GM23338 (cell line): Measurements from ENCODE around the gene NTM. TPM values are rescaled to one million over a fixed set of nuclear protein-coding genes. Genes with fewer than 3 reads are reported as not detected.

ENCODE experiments used
- ATAC-seq: fragments of 200-7000 bp; cut with Tn5 transposase; 3 replicates; pipeline ENCODE4 v1.9.1; 2020
- DNase-seq: peaks from one replicate; pipeline ENCODE4 v3.0.0-alpha.2; 2015; ENCODE audit warnings: low spot score
- H2AFZ ChIP-seq: fragments of 200-600 bp; sonication (generic); 2 replicates; pipeline ENCODE4 v1.8.0; 2016; ENCODE audit warnings: antibody characterized with exemption, mild to moderate bottlenecking, moderate library complexity
- H3F3A ChIP-seq: fragments of 200-600 bp; sonication (generic); replicated peaks from 2 replicates; pipeline ENCODE4 v1.8.0; 2017; ENCODE audit warnings: antibody characterized with exemption, mixed run types, low read depth
- H3K27ac ChIP-seq: fragments of 200-600 bp; sonication (generic); 2 replicates; pipeline ENCODE4 v1.6.1; 2016; ENCODE audit warnings: low read depth
- H3K27me3 ChIP-seq: fragments of 200-600 bp; sonication (generic); 2 replicates; pipeline ENCODE4 v1.8.0; 2016; ENCODE audit warnings: mild to moderate bottlenecking, mixed run types, moderate library complexity; ENCODE audit not compliant: insufficient read depth
- H3K36me3 ChIP-seq: fragments of 200-600 bp; sonication (generic); 2 replicates; pipeline ENCODE4 v1.8.0; 2016; ENCODE audit warnings: mild to moderate bottlenecking; ENCODE audit not compliant: insufficient read depth
- H3K4me1 ChIP-seq: fragments of 200-600 bp; sonication (generic); 2 replicates; pipeline ENCODE4 v1.8.0; 2016; ENCODE audit warnings: mild to moderate bottlenecking, moderate library complexity; ENCODE audit not compliant: insufficient read depth
- H3K4me2 ChIP-seq: fragments of 200-600 bp; sonication (generic); 2 replicates; pipeline ENCODE4 v1.7.1; 2017; ENCODE audit warnings: mixed run types
- H3K4me3 ChIP-seq: fragments of 200-600 bp; sonication (generic); 2 replicates; pipeline ENCODE4 v1.6.1; 2016; ENCODE audit warnings: mixed run types
- H3K79me2 ChIP-seq: fragments of 200-600 bp; sonication (generic); replicated peaks from 2 replicates; pipeline ENCODE4 v1.8.0; 2017; ENCODE audit warnings: mild to moderate bottlenecking; ENCODE audit not compliant: insufficient read depth
- H3K9me2 ChIP-seq: fragments of 200-600 bp; sonication (generic); 2 replicates; pipeline ENCODE4 v1.8.0; 2017; ENCODE audit not compliant: insufficient read depth
- H4K20me1 ChIP-seq: fragments of 200-600 bp; sonication (generic); replicated peaks from 2 replicates; pipeline ENCODE4 v1.8.0; 2017; ENCODE audit warnings: mild to moderate bottlenecking; ENCODE audit not compliant: insufficient read depth
- H3K27ac Mint-ChIP-seq: 2 replicates; pipeline ENCODE4 v1.8.0; 2020; ENCODE audit warnings: inconsistent platforms, mild to moderate bottlenecking, moderate library complexity, mixed read lengths
- H3K27me3 Mint-ChIP-seq: 3 replicates; pipeline ENCODE4 v1.8.0; 2022; ENCODE audit warnings: low read depth, mild to moderate bottlenecking, moderate library complexity, mixed read lengths, inconsistent platforms; ENCODE audit not compliant: insufficient read depth, poor library complexity
- H3K36me3 Mint-ChIP-seq: 3 replicates; pipeline ENCODE4 v1.8.0; 2021; ENCODE audit warnings: low read depth, mild to moderate bottlenecking, inconsistent platforms, moderate library complexity, mixed read lengths
- H3K4me1 Mint-ChIP-seq: 3 replicates; pipeline ENCODE4 v1.8.0; 2020; ENCODE audit warnings: mild to moderate bottlenecking, inconsistent platforms, mixed read lengths
- H3K4me3 Mint-ChIP-seq: 3 replicates; pipeline ENCODE4 v1.8.0; 2021; ENCODE audit warnings: moderate library complexity, mild to moderate bottlenecking, inconsistent platforms, mixed read lengths
- H3K9me3 Mint-ChIP-seq: 3 replicates; pipeline ENCODE4 v1.8.0; 2020; ENCODE audit warnings: moderate library complexity, mild to moderate bottlenecking, inconsistent platforms, mixed read lengths
- CREB1 ChIP-seq: fragments of 250-450 bp; sonication (Bioruptor Pico); IDR thresholded peaks from 2 replicates; pipeline ENCODE4 v1.5.0; 2020; ENCODE audit warnings: low read depth, mild to moderate bottlenecking, moderate library complexity
- EZH2 ChIP-seq: fragments of 200-600 bp; sonication (generic); IDR thresholded peaks from one replicate; pipeline ENCODE4 v1.8.0; 2017; ENCODE audit warnings: antibody characterized with exemption, mild to moderate bottlenecking, low read depth; ENCODE audit not compliant: unreplicated experiment
- EZH2phosphoT487 ChIP-seq: fragments of 200-600 bp; sonication (generic); IDR thresholded peaks from one replicate; pipeline ENCODE4 v1.8.1; 2018; ENCODE audit warnings: antibody characterized with exemption; ENCODE audit not compliant: unreplicated experiment
- JUNB ChIP-seq: IDR thresholded peaks from one replicate; pipeline ENCODE4 v1.6.1; 2016; ENCODE audit warnings: antibody characterized with exemption; ENCODE audit not compliant: unreplicated experiment
- NANOG ChIP-seq: IDR thresholded peaks from 2 replicates; pipeline ENCODE4 v1.6.1; 2016; ENCODE audit warnings: antibody characterized with exemption, borderline replicate concordance
- POLR2AphosphoS5 ChIP-seq: IDR thresholded peaks from 2 replicates; pipeline ENCODE4 v1.6.1; 2016; ENCODE audit warnings: antibody characterized with exemption, low read depth
- STAT1 ChIP-seq: IDR thresholded peaks from one replicate; pipeline ENCODE4 v1.6.1; 2016; ENCODE audit warnings: antibody characterized with exemption; ENCODE audit not compliant: unreplicated experiment
- ZNF114 ChIP-seq: fragments of 250-450 bp; sonication (Bioruptor Pico); IDR thresholded peaks from 2 replicates; pipeline ENCODE4 v1.5.0; 2020; ENCODE audit warnings: mild to moderate bottlenecking, moderate library complexity
- ZNF331 ChIP-seq: fragments of 250-450 bp; sonication (Bioruptor Pico); IDR thresholded peaks from 2 replicates; pipeline ENCODE4 v1.5.0; 2020; ENCODE audit warnings: low read depth, mild to moderate bottlenecking, moderate library complexity
- polyA plus RNA-seq: library from polyadenylated mRNA; unstranded; fragments of >200 nt; fragmentation: Nextera tagmentation; extraction: Ambion mirVana; gene quantifications from 2 replicates; pipeline ENCODE4 v1.2.1, GENCODE V29; 2016
- total RNA-seq: library from RNA; depleted of rRNA; stranded (reverse); fragments of >200 nt; shearing (Covaris generic); gene quantifications from 2 replicates; pipeline ENCODE4 v1.2.3, GENCODE V29; 2014
- TF ChIP-seq, protein P1 (sequence below), 2 experiments: fragments of 200-600 bp in 1 of 2; sonication (generic) in 1 of 2; conservative IDR thresholded peaks; 2 replicates each; pipeline versions ENCODE4 v1.5.1 to v1.6.1; 2016 to 2017; ENCODE audit warnings: antibody characterized with exemption in 2 of 2, low read depth in 2 of 2, mild to moderate bottlenecking in 2 of 2, moderate library complexity in 1 of 2
- TF ChIP-seq, protein P2 (sequence below): IDR thresholded peaks from one replicate; pipeline ENCODE4 v1.6.1; 2018; ENCODE audit warnings: antibody characterized with exemption; ENCODE audit not compliant: unreplicated experiment
- TF ChIP-seq, protein P3 (sequence below): IDR thresholded peaks from 2 replicates; pipeline ENCODE4 v1.6.1; 2016; ENCODE audit warnings: antibody characterized with exemption
- TF ChIP-seq, protein P4 (sequence below): fragments of 250-450 bp; sonication (Bioruptor Pico); IDR thresholded peaks from 2 replicates; pipeline ENCODE4 v1.5.0; 2020; ENCODE audit warnings: mild to moderate bottlenecking, moderate library complexity

NTM gene
- total and polyA plus RNA-seq, 2 experiments from 2014 or later: 10.6 to 14.6 TPM

DNA sequence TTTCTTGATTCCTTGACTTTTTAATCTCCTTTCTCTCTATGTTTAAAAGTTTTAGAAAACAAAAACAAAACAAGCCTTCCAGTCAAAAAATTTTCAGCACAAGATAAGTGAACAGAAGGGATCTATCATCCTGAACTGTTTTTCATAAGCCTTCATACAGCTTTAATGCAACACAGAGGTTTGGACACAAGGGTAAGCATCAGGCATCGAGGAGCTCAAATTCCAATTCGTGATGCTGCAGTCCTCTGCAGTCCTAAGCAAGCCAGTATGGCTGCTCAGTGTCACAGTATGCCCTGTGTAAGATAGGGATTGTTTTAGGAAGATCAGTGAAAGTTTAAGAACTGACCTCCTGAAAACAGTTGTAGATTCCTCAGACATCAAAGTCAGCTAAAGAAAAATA lies 740.9 kb downstream of the NTM start:
- DNase-seq: no peak
- Histone ChIP-seq H3K27me3 (no peaks in the 10 kb centered on the region), H3K4me3 (no peak overlapping the region), H4K20me1 (no peaks in the 10 kb centered on the region; the same call in 1 of the 2 replicates), H3K9me2 (peaks cover 3% of the 10 kb centered on the region), H3K27ac (no peak overlapping the region), H3K4me1 (peaks cover 17% of the 10 kb centered on the region), H3K36me3 (no peaks in the 10 kb centered on the region), H2AFZ (no peak overlapping the region), H3K4me2 (no peak overlapping the region), H3K79me2 (no peaks in the 10 kb centered on the region), H3F3A (no peaks in the 10 kb centered on the region)
- Mint-ChIP-seq H3K27me3 (no peaks in the 10 kb centered on the region), H3K27ac (no peak overlapping the region), H3K9me3 (no peaks in the 10 kb centered on the region), H3K36me3 (no peaks in the 10 kb centered on the region), H3K4me3 (no peak overlapping the region), H3K4me1 (peaks cover 22% of the 10 kb centered on the region)
- ATAC-seq: no peak
- TF ChIP-seq CREB1: no peak
- TF ChIP-seq POLR2AphosphoS5: no peak
- TF ChIP-seq, protein P1, sequence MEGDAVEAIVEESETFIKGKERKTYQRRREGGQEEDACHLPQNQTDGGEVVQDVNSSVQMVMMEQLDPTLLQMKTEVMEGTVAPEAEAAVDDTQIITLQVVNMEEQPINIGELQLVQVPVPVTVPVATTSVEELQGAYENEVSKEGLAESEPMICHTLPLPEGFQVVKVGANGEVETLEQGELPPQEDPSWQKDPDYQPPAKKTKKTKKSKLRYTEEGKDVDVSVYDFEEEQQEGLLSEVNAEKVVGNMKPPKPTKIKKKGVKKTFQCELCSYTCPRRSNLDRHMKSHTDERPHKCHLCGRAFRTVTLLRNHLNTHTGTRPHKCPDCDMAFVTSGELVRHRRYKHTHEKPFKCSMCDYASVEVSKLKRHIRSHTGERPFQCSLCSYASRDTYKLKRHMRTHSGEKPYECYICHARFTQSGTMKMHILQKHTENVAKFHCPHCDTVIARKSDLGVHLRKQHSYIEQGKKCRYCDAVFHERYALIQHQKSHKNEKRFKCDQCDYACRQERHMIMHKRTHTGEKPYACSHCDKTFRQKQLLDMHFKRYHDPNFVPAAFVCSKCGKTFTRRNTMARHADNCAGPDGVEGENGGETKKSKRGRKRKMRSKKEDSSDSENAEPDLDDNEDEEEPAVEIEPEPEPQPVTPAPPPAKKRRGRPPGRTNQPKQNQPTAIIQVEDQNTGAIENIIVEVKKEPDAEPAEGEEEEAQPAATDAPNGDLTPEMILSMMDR (conservative IDR thresholded peaks at IDR 0.05; ENCODE audit: low read depth in 2 of 2): no peak
- TF ChIP-seq, protein P2, sequence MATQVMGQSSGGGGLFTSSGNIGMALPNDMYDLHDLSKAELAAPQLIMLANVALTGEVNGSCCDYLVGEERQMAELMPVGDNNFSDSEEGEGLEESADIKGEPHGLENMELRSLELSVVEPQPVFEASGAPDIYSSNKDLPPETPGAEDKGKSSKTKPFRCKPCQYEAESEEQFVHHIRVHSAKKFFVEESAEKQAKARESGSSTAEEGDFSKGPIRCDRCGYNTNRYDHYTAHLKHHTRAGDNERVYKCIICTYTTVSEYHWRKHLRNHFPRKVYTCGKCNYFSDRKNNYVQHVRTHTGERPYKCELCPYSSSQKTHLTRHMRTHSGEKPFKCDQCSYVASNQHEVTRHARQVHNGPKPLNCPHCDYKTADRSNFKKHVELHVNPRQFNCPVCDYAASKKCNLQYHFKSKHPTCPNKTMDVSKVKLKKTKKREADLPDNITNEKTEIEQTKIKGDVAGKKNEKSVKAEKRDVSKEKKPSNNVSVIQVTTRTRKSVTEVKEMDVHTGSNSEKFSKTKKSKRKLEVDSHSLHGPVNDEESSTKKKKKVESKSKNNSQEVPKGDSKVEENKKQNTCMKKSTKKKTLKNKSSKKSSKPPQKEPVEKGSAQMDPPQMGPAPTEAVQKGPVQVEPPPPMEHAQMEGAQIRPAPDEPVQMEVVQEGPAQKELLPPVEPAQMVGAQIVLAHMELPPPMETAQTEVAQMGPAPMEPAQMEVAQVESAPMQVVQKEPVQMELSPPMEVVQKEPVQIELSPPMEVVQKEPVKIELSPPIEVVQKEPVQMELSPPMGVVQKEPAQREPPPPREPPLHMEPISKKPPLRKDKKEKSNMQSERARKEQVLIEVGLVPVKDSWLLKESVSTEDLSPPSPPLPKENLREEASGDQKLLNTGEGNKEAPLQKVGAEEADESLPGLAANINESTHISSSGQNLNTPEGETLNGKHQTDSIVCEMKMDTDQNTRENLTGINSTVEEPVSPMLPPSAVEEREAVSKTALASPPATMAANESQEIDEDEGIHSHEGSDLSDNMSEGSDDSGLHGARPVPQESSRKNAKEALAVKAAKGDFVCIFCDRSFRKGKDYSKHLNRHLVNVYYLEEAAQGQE: no peak
- no peak for TF ChIP-seq STAT1
- TF ChIP-seq NANOG: no peak
- TF ChIP-seq EZH2phosphoT487: no peak
- TF ChIP-seq, protein P3, sequence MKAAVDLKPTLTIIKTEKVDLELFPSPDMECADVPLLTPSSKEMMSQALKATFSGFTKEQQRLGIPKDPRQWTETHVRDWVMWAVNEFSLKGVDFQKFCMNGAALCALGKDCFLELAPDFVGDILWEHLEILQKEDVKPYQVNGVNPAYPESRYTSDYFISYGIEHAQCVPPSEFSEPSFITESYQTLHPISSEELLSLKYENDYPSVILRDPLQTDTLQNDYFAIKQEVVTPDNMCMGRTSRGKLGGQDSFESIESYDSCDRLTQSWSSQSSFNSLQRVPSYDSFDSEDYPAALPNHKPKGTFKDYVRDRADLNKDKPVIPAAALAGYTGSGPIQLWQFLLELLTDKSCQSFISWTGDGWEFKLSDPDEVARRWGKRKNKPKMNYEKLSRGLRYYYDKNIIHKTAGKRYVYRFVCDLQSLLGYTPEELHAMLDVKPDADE: no peak
- TF ChIP-seq EZH2: no peak
- TF ChIP-seq ZNF331 (CRISPR knock-in tag): no peak
- no peak for TF ChIP-seq ZNF114 (CRISPR knock-in tag)
- TF ChIP-seq, protein P4, sequence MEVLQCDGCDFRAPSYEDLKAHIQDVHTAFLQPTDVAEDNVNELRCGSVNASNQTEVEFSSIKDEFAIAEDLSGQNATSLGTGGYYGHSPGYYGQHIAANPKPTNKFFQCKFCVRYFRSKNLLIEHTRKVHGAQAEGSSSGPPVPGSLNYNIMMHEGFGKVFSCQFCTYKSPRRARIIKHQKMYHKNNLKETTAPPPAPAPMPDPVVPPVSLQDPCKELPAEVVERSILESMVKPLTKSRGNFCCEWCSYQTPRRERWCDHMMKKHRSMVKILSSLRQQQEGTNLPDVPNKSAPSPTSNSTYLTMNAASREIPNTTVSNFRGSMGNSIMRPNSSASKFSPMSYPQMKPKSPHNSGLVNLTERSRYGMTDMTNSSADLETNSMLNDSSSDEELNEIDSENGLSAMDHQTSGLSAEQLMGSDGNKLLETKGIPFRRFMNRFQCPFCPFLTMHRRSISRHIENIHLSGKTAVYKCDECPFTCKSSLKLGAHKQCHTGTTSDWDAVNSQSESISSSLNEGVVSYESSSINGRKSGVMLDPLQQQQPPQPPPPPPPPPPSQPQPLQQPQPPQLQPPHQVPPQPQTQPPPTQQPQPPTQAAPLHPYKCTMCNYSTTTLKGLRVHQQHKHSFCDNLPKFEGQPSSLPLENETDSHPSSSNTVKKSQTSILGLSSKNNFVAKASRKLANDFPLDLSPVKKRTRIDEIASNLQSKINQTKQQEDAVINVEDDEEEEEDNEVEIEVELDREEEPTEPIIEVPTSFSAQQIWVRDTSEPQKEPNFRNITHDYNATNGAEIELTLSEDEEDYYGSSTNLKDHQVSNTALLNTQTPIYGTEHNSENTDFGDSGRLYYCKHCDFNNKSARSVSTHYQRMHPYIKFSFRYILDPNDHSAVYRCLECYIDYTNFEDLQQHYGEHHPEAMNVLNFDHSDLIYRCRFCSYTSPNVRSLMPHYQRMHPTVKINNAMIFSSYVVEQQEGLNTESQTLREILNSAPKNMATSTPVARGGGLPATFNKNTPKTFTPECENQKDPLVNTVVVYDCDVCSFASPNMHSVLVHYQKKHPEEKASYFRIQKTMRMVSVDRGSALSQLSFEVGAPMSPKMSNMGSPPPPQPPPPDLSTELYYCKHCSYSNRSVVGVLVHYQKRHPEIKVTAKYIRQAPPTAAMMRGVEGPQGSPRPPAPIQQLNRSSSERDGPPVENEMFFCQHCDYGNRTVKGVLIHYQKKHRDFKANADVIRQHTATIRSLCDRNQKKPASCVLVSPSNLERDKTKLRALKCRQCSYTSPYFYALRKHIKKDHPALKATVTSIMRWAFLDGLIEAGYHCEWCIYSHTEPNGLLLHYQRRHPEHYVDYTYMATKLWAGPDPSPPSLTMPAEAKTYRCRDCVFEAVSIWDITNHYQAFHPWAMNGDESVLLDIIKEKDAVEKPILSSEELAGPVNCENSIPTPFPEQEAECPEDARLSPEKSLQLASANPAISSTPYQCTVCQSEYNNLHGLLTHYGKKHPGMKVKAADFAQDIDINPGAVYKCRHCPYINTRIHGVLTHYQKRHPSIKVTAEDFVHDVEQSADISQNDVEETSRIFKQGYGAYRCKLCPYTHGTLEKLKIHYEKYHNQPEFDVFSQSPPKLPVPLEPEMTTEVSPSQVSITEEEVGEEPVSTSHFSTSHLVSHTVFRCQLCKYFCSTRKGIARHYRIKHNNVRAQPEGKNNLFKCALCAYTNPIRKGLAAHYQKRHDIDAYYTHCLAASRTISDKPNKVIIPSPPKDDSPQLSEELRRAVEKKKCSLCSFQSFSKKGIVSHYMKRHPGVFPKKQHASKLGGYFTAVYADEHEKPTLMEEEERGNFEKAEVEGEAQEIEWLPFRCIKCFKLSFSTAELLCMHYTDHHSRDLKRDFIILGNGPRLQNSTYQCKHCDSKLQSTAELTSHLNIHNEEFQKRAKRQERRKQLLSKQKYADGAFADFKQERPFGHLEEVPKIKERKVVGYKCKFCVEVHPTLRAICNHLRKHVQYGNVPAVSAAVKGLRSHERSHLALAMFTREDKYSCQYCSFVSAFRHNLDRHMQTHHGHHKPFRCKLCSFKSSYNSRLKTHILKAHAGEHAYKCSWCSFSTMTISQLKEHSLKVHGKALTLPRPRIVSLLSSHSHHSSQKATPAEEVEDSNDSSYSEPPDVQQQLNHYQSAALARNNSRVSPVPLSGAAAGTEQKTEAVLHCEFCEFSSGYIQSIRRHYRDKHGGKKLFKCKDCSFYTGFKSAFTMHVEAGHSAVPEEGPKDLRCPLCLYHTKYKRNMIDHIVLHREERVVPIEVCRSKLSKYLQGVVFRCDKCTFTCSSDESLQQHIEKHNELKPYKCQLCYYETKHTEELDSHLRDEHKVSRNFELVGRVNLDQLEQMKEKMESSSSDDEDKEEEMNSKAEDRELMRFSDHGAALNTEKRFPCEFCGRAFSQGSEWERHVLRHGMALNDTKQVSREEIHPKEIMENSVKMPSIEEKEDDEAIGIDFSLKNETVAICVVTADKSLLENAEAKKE: no peak
- no peak for TF ChIP-seq JUNB
